A673 (cell line): ENCODE results near the gene TSHZ2.

Source experiments
- CTCF ChIP-seq: fragments of 300-800, 200-600 bp; sonication (generic); conservative IDR thresholded peaks from 2 replicates; pipeline ENCODE4 v1.5.1; 2017; ENCODE audit warnings: low read depth, mild to moderate bottlenecking, antibody characterized with exemption, low read length, moderate library complexity, mixed read lengths
- EZH2 ChIP-seq: fragments of 200-600 bp; sonication (generic); IDR thresholded peaks from 2 replicates; pipeline ENCODE4 v1.6.1; 2017; ENCODE audit warnings: borderline replicate concordance, low read depth, mild to moderate bottlenecking, mixed read lengths, antibody characterized with exemption, low read length; ENCODE audit not compliant: poor library complexity, severe bottlenecking

- TF ChIP-seq CTCF = no peak
- no peak for TF ChIP-seq EZH2
These were observed 558.3 kb downstream of the TSHZ2 start for GRCh38 chr20:53530440-53530839.
